ENCODE measurements around the gene ERICH4.

The ERICH4 gene

DNA sequence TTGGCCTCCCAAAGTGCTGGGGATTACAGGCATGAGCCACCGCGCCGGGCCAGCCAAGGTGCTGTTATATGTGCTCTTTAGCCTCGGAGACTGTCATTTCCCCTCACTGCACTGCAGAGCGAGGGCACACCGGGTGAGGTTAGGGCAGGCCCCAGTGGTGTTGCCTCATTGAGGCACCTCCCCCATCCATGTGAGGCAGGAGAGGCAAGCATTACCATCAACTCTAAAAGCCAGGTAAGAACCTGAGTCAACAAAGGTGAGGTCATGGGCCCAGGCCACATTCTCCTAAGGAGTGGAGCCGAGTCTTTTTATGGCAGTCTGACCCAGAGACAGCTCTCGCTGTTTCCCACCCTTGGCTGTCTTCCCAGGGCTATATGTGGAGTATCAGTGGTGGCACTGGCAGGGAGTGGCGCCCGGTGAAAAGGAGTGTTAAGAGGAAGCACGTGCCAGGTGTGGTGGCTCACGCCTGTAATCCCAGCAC, 26.7 kb upstream of the ERICH4 start:
- TF ChIP-seq, protein P1, sequence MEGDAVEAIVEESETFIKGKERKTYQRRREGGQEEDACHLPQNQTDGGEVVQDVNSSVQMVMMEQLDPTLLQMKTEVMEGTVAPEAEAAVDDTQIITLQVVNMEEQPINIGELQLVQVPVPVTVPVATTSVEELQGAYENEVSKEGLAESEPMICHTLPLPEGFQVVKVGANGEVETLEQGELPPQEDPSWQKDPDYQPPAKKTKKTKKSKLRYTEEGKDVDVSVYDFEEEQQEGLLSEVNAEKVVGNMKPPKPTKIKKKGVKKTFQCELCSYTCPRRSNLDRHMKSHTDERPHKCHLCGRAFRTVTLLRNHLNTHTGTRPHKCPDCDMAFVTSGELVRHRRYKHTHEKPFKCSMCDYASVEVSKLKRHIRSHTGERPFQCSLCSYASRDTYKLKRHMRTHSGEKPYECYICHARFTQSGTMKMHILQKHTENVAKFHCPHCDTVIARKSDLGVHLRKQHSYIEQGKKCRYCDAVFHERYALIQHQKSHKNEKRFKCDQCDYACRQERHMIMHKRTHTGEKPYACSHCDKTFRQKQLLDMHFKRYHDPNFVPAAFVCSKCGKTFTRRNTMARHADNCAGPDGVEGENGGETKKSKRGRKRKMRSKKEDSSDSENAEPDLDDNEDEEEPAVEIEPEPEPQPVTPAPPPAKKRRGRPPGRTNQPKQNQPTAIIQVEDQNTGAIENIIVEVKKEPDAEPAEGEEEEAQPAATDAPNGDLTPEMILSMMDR (IDR thresholded peaks at IDR 0.05): no peak

DNA sequence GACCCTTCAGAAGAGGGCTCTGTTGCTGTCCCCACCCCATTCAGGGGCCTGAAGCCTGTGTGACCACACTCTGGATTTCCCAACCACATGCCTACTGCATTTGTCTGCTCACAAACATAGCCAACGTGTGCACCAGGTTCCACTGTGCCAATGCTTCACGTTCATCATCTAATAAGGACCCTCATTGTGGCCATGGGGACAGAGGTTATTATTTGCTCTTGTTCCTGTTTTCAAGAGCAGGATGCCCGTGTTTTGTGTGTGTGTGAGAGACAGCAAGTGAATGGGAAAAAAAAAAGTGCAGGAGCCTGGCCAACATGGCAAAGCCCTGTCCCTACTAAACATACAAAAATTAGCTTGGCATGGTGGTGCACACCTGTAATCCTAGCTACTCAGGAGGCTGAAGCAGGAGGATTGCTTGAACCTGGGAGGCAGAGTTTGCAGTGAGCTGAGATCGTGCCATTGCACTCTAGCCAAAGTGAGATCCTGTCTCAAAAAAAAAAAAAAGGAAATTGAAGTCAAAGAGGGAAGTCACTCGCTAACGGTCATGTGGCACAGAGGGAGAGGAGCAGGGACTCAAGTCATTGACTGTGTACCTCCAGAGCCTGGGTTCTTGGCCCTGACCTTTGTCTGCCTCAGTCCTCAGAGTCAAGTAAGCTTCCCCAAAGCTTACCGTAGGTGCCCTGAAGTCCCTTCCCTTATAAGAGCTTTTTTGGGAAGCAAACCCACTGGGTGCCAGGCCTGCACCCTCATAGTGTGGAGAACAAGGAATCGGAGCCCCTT, 22.7 kb upstream of the ERICH4 start:
- TF ChIP-seq, protein P1 (IDR thresholded peaks at IDR 0.05): no peak

DNA sequence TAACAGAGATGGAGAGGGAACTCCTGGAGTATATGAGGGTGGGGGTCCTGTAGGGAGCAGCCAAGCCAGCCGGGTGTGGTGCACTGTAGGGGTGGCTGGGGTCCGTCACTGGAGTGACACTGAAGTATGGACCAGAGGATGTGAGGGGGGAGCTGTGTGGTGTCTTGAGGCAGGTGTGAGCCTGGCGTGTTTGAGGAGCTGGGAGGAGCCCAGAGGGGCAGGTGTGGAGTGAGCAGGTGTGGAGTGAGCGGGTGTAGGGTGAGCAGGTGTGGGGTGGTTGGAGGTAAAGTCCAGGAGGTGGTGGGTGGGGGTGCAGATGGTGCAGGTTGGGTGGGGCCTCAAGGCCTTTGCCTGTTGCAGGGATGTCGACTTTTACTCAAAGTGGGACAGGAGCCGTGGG, 21.6 kb upstream of the ERICH4 start:
- TF ChIP-seq, protein P1 (IDR thresholded peaks at IDR 0.05): no peak

DNA sequence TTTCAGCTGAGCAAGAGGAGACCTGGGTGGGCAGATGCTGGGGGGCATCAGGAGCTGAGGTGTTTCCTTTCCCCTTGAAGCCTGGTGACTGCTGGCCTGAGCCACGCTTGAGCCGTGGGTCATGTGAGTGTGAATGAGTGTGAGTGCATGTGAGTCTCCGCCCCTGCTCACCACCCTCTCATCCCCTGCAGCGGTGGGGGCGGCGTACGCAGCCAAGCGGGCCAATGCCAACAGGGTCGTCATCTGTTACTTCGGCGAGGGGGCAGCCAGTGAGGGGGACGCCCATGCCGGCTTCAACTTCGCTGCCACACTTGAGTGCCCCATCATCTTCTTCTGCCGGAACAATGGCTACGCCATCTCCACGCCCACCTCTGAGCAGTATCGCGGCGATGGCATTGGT, 21.0 kb upstream of the ERICH4 start:
- TF ChIP-seq, protein P1 (IDR thresholded peaks at IDR 0.05): no peak

DNA sequence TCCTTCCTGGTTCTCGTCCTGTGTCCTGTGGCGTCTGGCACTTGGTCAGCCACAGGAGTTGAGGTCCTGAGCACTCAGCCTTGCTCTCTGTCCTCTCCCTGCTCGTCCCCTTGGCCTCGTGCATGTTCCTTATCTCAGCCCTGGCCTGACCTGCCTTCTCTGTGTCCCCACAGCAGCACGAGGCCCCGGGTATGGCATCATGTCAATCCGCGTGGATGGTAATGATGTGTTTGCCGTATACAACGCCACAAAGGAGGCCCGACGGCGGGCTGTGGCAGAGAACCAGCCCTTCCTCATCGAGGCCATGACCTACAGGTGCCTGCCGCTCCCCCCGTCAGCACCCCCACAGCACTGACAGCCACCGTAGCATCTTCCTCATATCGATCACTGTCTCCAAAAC, 20.5 kb upstream of the ERICH4 start:
- TF ChIP-seq, protein P1 (IDR thresholded peaks at IDR 0.05): no peak

DNA sequence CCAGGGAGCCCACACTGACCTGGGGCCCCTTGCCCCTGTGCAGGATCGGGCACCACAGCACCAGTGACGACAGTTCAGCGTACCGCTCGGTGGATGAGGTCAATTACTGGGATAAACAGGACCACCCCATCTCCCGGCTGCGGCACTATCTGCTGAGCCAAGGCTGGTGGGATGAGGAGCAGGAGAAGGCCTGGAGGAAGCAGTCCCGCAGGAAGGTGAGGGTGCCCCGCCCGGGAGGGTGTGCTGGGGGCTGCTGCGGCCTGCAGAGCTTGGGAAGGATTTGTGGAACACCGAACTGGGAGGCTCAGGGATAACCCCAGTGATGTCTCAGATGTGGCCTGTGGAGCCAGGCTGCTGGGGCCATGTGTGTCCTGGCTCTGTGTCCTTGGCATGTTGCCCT, 20.0 kb upstream of the ERICH4 start:
- TF ChIP-seq, protein P1 (IDR thresholded peaks at IDR 0.05): no peak

DNA sequence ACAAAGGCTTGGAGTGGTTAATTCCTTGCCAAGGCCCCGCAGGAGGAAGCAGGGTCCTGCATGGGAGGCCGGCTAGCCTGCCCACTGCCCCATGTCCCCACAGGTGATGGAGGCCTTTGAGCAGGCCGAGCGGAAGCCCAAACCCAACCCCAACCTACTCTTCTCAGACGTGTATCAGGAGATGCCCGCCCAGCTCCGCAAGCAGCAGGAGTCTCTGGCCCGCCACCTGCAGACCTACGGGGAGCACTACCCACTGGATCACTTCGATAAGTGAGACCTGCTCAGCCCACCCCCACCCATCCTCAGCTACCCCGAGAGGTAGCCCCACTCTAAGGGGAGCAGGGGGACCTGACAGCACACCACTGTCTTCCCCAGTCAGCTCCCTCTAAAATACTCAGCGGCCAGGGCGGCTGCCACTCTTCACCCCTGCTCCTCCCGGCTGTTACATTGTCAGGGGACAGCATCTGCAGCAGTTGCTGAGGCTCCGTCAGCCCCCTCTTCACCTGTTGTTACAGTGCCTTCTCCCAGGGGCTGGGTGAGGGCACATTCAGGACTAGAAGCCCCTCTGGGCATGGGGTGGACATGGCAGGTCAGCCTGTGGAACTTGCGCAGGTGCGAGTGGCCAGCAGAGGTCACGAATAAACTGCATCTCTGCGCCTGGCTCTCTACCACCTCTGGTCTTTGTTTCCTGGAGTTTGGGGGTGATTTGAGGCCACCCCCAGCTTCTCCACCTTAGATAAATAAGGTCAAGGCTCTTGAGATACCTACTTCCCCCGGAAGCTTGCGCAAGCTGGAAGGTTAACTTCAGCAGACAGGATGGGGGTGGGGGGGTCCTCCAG, 18.4 kb upstream of the ERICH4 start:
- TF ChIP-seq, protein P1 (IDR thresholded peaks at IDR 0.05): no peak
